IMR-90 (cell line): Measurements from ENCODE around the gene SMAP1.

ENCODE experiments used
- BHLHE40 ChIP-seq: fragments of 150-350 bp; IDR thresholded peaks from 2 replicates; pipeline ENCODE4 v1.6.1; 2016; ENCODE audit warnings: mild to moderate bottlenecking, low read depth, low read length
- CEBPB ChIP-seq: IDR thresholded peaks from 2 replicates; pipeline ENCODE4 v1.6.1; 2012; ENCODE audit warnings: low read depth, low read length, improper control_type of control experiment
- CHD1 ChIP-seq: IDR thresholded peaks from 2 replicates; pipeline ENCODE4 v1.6.1; 2012; ENCODE audit warnings: low read depth, low read length, improper control_type of control experiment
- CTCF ChIP-seq: conservative IDR thresholded peaks from 2 replicates; pipeline ENCODE4 v1.5.1; 2012; ENCODE audit warnings: mild to moderate bottlenecking, low read depth, low read length, improper control_type of control experiment
- ELK1 ChIP-seq: fragments of 150-350 bp; IDR thresholded peaks from 2 replicates; pipeline ENCODE4 v1.6.1; 2016; ENCODE audit warnings: low read depth, mild to moderate bottlenecking, low read length, moderate library complexity, borderline replicate concordance
- FOS ChIP-seq: fragments of 150-350 bp; IDR thresholded peaks from 2 replicates; pipeline ENCODE4 v1.6.1; 2016; ENCODE audit warnings: low read depth, low read length
- MAFK ChIP-seq: IDR thresholded peaks from 2 replicates; pipeline ENCODE4 v1.6.1; 2012; ENCODE audit warnings: low read depth, low read length, improper control_type of control experiment
- MAZ ChIP-seq: IDR thresholded peaks from 2 replicates; pipeline ENCODE4 v1.6.1; 2012; ENCODE audit warnings: low read depth, mild to moderate bottlenecking, low read length, improper control_type of control experiment, moderate library complexity, borderline replicate concordance
- MXI1 ChIP-seq: IDR thresholded peaks from 2 replicates; pipeline ENCODE4 v1.6.1; 2012; ENCODE audit warnings: low read depth, mild to moderate bottlenecking, low read length, moderate library complexity, borderline replicate concordance
- POLR2A ChIP-seq: IDR thresholded peaks from 2 replicates; pipeline ENCODE4 v1.6.1; 2012; ENCODE audit warnings: mild to moderate bottlenecking, low read depth, low read length
- RAD21 ChIP-seq: IDR thresholded peaks from 2 replicates; pipeline ENCODE4 v1.6.1; 2012; ENCODE audit warnings: low read length, improper control_type of control experiment
- RCOR1 ChIP-seq: IDR thresholded peaks from 2 replicates; pipeline ENCODE4 v1.6.1; 2012; ENCODE audit warnings: mild to moderate bottlenecking, low read length, improper control_type of control experiment; ENCODE audit not compliant: insufficient replicate concordance
- RFX5 ChIP-seq: IDR thresholded peaks from 2 replicates; pipeline ENCODE4 v1.8.0; 2012; ENCODE audit warnings: low read depth, mild to moderate bottlenecking, low read length, moderate library complexity
- SMC3 ChIP-seq: fragments of 150-350 bp; IDR thresholded peaks from 2 replicates; pipeline ENCODE4 v1.6.1; 2016; ENCODE audit warnings: low read depth, mild to moderate bottlenecking, antibody characterized with exemption, low read length, moderate library complexity

- TF ChIP-seq CTCF: no peak
- no peak for TF ChIP-seq POLR2A
- TF ChIP-seq RFX5: no peak
- TF ChIP-seq BHLHE40: no peak
- TF ChIP-seq MXI1: no peak
- no peak for TF ChIP-seq CEBPB
- TF ChIP-seq RCOR1: no peak
- TF ChIP-seq CHD1: no peak
- TF ChIP-seq RAD21: no peak
- TF ChIP-seq MAFK: no peak
- TF ChIP-seq ELK1: no peak
- TF ChIP-seq SMC3: no peak
- no peak for TF ChIP-seq MAZ
- no peak for TF ChIP-seq FOS
These were observed 211.8 kb downstream of the SMAP1 start for GRCh38 chr6:70879496-70879895.
